ENCODE measurements around the gene LPCAT3.

DNA sequence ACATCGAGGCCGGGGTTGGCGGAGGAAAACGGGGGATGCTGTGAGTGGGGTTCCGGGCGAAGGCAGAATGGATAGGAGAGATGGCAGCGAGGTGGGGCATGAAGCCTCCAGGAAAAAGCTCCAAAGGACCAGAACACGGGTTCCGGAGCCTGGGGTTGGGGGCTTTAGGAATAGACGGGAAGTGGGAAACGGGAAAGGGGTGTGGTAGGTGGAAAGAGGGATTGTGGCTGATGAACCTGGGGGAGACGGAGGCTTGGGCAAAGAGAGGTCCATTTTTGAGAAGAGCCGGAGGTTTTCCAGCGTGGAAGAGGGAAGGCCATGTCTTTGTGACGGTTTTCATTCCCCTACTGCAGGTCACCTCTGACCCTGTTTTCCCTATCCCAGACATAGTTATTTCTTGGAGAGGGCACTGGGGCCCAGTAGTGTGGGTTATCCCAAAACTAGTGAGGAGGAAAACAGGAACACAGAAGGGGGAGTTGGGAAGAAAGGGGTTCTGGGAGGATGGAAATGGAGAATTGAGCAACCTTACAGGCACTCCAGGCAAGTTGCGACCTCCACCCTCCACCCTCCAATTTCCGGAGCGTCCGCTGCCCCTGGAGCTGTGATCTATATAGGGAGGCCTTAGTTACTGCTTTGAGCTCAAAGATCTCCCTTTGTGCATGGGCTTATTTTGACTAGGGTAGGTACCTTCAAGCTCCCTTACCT is 89.4 kb downstream of the LPCAT3 start:
- TF ChIP-seq, protein P1, sequence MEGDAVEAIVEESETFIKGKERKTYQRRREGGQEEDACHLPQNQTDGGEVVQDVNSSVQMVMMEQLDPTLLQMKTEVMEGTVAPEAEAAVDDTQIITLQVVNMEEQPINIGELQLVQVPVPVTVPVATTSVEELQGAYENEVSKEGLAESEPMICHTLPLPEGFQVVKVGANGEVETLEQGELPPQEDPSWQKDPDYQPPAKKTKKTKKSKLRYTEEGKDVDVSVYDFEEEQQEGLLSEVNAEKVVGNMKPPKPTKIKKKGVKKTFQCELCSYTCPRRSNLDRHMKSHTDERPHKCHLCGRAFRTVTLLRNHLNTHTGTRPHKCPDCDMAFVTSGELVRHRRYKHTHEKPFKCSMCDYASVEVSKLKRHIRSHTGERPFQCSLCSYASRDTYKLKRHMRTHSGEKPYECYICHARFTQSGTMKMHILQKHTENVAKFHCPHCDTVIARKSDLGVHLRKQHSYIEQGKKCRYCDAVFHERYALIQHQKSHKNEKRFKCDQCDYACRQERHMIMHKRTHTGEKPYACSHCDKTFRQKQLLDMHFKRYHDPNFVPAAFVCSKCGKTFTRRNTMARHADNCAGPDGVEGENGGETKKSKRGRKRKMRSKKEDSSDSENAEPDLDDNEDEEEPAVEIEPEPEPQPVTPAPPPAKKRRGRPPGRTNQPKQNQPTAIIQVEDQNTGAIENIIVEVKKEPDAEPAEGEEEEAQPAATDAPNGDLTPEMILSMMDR (conservative IDR thresholded peaks at IDR 0.05) = no peak
- no peak for TF ChIP-seq EZH2 (IDR thresholded peaks at IDR 0.05; ENCODE audit: low read depth)
